8988T (cell line): ENCODE measurements around the gene CES3.
A peak's percentile ranks its signal among the peaks of the same experiment; 100 is the strongest.

ENCODE experiments used
- DNase-seq: peaks from one replicate; pipeline ENCODE4 v3.0.0; 2011

Gene CES3

GRCh38 chr16:66961065-66961744 lies at the start of gene CES3:
TSS of gene CES3 (plus strand) at chr16:66961266. CDS start at chr16:66961308, 42 bp downstream.
- peak; percentile 86 for DNase-seq

- DNase-seq = peak; percentile 25
Measured at GRCh38 chr16:66911801-66912200, 49.3 kb upstream of the CES3 start.

GRCh38 chr16:66913081-66913480 lies 48.0 kb upstream of the CES3 start:
- no peak for DNase-seq

- no peak for DNase-seq
Measured at GRCh38 chr16:66913711-66914110, 47.4 kb upstream of the CES3 start.

- no peak for DNase-seq
Measured at GRCh38 chr16:66914541-66914940, 46.5 kb upstream of the CES3 start.

- DNase-seq = no peak
Measured at GRCh38 chr16:66915041-66915440, 46.0 kb upstream of the CES3 start.

- DNase-seq = no peak
Measured at GRCh38 chr16:66916518-66916917, 44.5 kb upstream of the CES3 start.

GRCh38 chr16:66917741-66918140 lies 43.3 kb upstream of the CES3 start:
- no peak for DNase-seq

- DNase-seq = no peak
Measured at GRCh38 chr16:66918355-66918754, 42.7 kb upstream of the CES3 start.

- no peak for DNase-seq
Measured at GRCh38 chr16:66918803-66919568, 42.1 kb upstream of the CES3 start, which contains the start of gene CDH16. TSS of gene CDH16 (minus strand) at chr16:66918885. CDS start at chr16:66918065, 820 bp downstream.

GRCh38 chr16:66919569-66920298 lies 41.3 kb upstream of the CES3 start:
- DNase-seq = no peak

- no peak for DNase-seq
Measured at GRCh38 chr16:66920299-66920590, 40.8 kb upstream of the CES3 start.

- DNase-seq = no peak
Measured at GRCh38 chr16:66920924-66921680, 40.0 kb upstream of the CES3 start.

GRCh38 chr16:66921729-66922450 lies 39.2 kb upstream of the CES3 start:
- no peak for DNase-seq

- DNase-seq = no peak
Measured at GRCh38 chr16:66923247-66923731, 37.8 kb upstream of the CES3 start.

GRCh38 chr16:66923866-66924265 lies 37.2 kb upstream of the CES3 start:
- DNase-seq = no peak

- DNase-seq = peak; percentile 95
Measured at GRCh38 chr16:66924527-66925321, 36.3 kb upstream of the CES3 start.

GRCh38 chr16:66925322-66925840 lies 35.7 kb upstream of the CES3 start, which contains the start of gene RRAD:
TSS of gene RRAD (minus strand) at chr16:66925535. CDS start at chr16:66925179, 356 bp downstream.
- DNase-seq = no peak

GRCh38 chr16:66926171-66926947 lies 34.7 kb upstream of the CES3 start:
- no peak for DNase-seq

GRCh38 chr16:66926961-66927436 lies 34.1 kb upstream of the CES3 start:
- DNase-seq = no peak
